Stimulated activated CD8-positive, alpha-beta memory T cell treated with anti-CD3 and anti-CD28 coated beads, Interleukin-15, amount 100 ng/mL, for 48 hours (primary cell): ENCODE results near the gene CCDC179.

Source experiments
- DNase-seq, 2 donors: peaks; one replicate each; pipeline ENCODE4 v3.0.0-alpha.2; 2020; ENCODE audit warnings: low read depth in 2 of 2

CCDC179 gene

DNA sequence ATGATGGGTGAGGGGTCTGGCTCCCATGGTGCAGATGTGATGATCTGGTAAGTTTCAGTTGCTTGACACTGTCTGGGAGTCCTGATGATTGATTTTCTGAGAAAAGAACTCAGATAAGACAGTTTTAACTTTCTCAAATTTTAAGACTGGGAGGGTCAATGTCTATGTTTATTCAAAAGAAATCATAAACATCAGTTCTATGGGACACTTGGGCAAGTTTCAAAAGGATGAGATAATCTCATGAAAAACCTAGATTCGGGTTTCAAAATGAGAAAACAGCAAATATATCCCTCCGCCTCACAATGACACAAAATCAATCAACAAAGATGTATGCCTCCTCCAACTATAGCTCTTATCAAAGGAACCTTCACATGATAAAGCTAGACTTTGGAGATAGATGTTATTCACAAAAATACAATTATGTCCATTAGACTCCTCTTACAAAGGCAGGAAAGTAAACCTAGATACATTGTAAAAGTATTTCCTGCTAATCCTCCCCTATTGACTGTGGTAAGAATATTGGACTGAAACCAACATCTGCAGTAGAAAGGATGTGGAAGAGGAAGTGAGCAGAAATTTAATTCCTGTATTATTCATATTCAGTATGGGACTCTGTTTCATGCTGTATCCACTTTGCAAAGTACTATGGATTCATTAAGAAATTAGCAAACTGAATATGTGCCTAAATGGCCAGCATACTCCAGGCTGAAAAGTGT is 52.3 kb downstream of the CCDC179 start:
- no peak for DNase-seq

DNA sequence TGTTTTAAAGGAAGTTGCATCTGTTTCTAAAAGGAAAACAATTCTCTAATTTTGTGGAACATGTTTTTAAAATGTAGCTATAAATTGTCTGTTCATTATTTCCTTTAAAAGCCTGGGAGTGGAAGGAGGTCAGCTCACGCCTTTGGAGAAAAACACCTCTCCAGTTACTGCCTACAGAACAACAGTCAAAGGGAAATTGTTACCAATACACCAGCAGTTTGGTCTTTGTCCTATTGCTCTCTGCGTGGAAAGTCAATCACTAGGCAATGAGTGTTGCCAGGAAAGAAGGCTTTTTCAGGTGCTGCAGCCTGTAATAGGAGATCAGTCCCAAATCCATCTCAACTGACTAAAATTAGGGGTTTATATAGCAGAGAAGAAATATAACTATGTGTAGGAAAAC is 52.9 kb downstream of the CCDC179 start:
- DNase-seq = no peak

DNA sequence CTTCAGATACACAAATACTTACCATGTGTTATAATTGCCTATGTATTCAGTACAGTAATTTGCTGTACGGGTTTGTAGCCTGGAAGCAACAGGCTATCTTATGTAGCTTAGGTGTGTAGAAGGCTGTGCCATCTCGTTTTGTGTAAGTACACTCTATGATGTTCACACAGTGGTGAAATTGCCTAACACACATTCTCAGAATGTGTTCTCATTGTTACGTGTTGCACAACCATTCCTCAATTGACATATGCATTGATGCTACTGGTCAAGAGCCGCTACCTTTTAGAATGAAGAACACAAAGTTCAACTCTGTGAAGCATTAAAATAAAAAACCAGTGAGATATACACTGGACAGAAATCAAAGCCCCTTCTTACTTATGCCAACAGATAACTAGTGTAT is 57.4 kb downstream of the CCDC179 start:
- no peak for DNase-seq

DNA sequence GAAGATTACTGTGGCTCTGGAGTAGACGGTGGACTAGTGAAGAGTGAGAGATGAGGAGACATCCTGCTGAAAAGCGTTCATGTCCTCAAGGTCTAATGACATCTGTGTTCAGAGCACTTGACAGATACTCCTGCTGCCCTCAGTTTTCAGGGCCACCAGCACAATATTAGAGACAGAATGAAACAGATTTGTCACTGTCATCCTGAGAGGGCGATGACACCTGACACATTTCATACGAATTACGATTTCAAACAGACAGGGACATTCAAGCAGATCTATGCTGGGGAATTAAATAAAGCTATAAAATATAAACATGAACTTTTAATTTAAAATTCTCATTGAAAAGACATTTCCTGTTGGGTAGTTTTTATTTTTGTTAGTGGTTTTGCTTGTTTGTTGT is 59.8 kb downstream of the CCDC179 start:
- no peak for DNase-seq

DNA sequence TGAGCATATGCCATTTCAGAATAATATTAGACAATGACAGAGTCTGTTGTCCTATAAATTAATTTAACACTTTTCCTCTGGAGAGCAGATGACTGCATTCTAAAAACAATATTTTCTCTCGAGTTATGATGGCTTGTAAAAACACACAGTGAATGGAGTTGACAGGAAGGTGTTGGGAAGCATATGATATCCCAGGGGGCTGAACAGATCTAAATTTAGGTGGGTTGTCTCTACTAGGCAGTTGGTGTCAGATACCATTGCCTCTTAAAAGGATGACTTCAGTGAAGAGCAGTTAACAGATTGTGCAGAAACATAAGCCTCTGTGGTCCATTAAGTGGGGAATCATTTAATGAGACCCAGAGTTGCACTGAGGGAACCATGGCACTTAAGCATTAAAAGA is 61.4 kb downstream of the CCDC179 start:
- no peak for DNase-seq

DNA sequence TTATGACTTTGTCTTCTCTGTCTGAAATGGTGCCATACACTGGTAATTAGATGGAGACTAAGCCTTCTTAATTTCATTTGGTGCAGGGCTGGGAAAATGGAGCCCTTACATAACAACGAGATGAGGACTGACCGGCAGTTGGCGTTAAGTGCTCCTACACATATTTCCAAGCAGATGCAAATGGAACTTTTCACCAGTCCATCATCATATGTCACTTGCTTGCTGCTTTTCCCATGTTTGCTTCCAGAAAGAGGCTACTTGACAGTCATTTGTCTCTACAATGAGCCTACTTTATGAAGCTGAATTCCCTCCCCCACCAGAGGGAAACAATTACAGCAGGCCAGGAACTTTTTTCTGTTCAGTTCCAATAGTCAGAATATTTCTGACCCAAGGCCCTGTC is 63.2 kb downstream of the CCDC179 start:
- no peak for DNase-seq
